D721Med (cell line): ENCODE results near the gene CCK.

Source experiments
- DNase-seq: peaks from one replicate; pipeline ENCODE4 v3.0.0; 2011; ENCODE audit warnings: low spot score; ENCODE audit not compliant: insufficient read length
- FAIRE-seq: peaks from 2 replicates; lab custom pipeline; 2011; peaks lifted over from hg19 to GRCh38; lab: Jason Lieb, UNC
- TF ChIP-seq, protein P1 (sequence below): IDR thresholded peaks from 2 replicates; pipeline ENCODE4 v1.5.1; 2012; ENCODE audit warnings: mild to moderate bottlenecking, control low read depth; ENCODE audit not compliant: insufficient read depth; ENCODE audit errors: missing control alignments

Gene CCK, protein sequence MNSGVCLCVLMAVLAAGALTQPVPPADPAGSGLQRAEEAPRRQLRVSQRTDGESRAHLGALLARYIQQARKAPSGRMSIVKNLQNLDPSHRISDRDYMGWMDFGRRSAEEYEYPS

DNA sequence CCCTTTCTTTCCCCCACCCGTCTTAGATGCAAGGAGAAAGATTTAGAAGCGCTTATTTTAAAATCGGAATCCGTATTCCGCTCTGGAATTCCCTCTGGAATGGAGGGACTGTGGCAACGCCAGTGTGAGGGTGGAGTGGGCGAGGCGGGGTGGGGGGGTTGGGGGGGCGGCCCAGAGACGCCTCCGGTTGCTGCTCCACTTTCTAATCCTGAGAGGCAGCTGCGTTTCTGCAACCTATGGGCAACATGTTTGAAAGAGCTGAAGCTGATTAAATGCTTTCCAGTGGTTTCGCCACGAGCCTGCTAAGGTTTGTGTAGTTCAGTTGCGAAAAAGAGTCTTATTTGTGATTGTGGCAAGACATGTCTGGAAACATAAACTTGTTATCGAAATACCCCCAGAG is at the start of gene CCK:
Gene CCK, minus strand, starts transcription at position 101 of the 400 bp plus-strand sequence. CDS start 2,555 bp downstream, outside the sequence.
- FAIRE-seq (no peak), DNase-seq (no peak)
- TF ChIP-seq, protein P1, sequence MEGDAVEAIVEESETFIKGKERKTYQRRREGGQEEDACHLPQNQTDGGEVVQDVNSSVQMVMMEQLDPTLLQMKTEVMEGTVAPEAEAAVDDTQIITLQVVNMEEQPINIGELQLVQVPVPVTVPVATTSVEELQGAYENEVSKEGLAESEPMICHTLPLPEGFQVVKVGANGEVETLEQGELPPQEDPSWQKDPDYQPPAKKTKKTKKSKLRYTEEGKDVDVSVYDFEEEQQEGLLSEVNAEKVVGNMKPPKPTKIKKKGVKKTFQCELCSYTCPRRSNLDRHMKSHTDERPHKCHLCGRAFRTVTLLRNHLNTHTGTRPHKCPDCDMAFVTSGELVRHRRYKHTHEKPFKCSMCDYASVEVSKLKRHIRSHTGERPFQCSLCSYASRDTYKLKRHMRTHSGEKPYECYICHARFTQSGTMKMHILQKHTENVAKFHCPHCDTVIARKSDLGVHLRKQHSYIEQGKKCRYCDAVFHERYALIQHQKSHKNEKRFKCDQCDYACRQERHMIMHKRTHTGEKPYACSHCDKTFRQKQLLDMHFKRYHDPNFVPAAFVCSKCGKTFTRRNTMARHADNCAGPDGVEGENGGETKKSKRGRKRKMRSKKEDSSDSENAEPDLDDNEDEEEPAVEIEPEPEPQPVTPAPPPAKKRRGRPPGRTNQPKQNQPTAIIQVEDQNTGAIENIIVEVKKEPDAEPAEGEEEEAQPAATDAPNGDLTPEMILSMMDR, result no peak

GRCh38 chr3:42314411-42314810 is 48.4 kb upstream of the CCK start:
- TF ChIP-seq, protein P1, result no peak
- DNase-seq (no peak), FAIRE-seq (no peak)

- DNase-seq (no peak), FAIRE-seq (no peak)
- TF ChIP-seq, protein P1, result no peak
Measured at GRCh38 chr3:42308651-42309050, 42.7 kb upstream of the CCK start.

- DNase-seq (no peak), FAIRE-seq (no peak)
- TF ChIP-seq, protein P1, result no peak
Measured at GRCh38 chr3:42306499-42306898, 40.5 kb upstream of the CCK start.

GRCh38 chr3:42302924-42303634 is 37.1 kb upstream of the CCK start:
- no peak for FAIRE-seq
- TF ChIP-seq, protein P1, result no peak
- no peak for DNase-seq

DNA sequence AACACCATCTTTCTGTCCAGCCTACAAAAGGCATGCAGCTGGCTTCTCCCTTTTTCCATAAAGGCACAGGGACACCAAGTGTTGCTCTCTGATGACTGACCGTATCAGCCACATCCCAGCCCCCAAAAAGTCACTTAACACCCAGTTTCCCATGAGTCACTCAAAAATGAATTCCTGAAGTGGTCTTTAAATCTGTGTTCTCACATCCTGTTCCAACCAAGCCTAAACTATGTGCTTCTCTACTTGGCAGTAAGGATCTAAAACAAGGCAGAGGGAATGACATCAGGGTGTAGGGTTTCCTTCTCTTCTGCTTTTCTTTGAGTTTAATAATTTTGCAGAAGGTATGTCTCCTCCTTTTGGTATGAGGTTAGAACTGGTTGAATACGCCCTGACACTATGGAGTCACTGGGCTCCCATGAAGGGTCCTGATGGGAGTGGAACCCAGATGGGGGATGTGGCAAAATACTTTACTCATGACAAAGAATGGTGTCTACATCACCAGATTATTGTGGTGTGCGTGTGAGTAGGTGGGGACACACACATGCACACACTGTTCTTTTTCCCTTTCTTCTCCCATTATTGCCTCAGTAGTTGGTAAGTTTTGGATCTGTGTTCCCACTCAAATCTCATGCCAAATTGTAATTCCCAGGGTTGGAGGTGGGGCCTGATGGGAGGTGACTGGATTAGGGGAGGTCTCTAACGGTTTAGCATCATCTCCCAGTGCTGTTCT is 35.6 kb upstream of the CCK start:
- DNase-seq (no peak), FAIRE-seq (no peak)

More for the DNA sequence above, 35.6 kb upstream of the CCK start:
- TF ChIP-seq, protein P1, result no peak
